NCI-H1694 treated with DMSO at 0.1 percent for 48 hours (cell line): Measurements from ENCODE around the gene ADAM8.

Experiments used
- DNase-seq: peaks from one replicate; lab custom pipeline; 2025; lab: John Stamatoyannopoulos, UW

Gene ADAM8

DNA sequence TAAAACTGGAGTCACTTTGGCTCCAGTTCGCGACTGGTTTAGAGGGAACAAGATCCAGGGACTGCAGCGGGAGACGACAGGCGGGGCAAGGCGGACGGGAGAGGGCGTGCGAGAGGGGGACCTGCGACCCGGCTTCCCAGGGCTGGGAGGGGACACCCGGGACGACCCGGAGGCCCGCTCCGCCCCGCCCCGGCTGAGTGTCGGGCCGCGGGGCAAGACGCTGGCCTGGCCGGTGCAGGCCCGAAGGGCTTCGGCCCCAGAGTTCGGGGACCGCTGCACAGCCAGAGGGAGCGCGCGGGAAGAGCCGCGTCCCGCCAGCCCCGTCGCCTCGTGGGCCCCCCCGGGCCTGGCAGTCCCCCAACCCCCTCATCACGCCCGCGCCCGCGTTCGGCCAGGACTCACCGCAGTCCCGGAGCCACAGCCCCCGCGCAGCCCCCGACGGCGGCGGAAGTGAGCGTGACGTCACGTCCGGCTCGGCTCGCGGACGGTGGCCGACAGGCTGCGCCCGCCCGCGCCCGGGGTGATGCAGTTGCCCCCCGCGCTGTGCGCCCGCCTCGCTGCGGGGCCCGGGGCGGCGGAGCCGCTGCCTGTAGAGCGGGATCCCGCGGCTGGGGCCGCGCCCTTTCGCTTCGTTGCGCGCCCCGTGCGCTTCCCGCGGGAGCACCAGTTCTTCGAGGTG, 31.9 kb upstream of the ADAM8 start, which contains the start of the genes TUBGCP2 and ZNF511:
Gene TUBGCP2, minus strand, starts transcription at position 452 of the 679 bp plus-strand sequence. CDS start 5,931 bp downstream, outside the sequence.
Gene ZNF511, plus strand, starts transcription at position 494 of the 679 bp plus-strand sequence. Its CDS starts 30 bp downstream, at position 524.
- DNase-seq: no peak

DNA sequence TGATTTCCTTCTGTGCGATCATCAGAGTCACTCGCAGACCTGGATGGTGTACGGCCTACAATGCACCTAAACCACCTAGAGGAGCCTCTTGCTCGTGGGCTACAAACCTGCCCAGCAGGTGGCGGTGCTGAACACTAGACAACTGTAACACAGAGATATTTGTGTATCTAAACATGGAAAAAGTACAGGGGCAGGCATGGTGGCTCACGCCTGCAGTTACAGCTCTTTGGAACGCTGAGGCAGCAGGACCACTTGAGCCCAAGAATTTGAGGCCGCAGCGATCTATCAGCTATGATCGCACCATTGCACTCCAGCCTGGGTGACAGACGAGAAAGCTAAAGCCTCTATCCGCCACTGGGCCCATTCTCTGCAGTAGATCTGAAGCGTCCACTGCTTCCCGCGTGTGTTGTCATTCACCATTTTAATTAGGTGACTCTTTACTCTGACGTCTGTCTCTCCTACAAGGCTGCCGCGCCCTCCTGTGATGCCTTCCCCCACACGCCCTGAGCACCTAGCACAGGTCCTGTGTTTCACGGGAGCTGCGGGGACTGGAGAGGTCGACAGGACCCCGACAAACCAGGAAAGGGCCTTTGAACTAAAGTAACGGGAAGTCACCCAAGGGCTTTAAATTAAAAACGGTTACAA, 31.2 kb upstream of the ADAM8 start:
- no peak for DNase-seq

GRCh38 chr10:133306941-133307379, 30.3 kb upstream of the ADAM8 start:
- DNase-seq: no peak

DNA sequence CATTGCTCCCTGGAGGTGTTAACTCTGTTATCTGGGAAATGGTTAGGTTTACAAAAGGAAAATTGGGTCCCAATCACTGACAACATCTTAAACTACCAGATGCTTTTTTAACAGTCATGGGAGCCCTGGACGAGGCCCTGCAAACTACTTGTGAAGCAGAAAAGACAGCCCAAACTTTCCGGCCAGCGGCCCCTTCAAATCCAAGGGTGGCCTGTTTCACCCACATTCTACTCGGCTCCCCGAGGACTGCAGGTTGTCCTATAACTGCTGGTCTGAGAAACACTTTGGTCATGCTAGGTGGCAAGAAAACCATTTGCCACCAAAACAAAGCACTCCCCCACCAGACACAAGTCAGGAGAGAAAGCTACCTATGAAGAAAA, 29.4 kb upstream of the ADAM8 start:
- DNase-seq: no peak

- no peak for DNase-seq
Observed at GRCh38 chr10:133303206-133303605, 26.5 kb upstream of the ADAM8 start.

DNA sequence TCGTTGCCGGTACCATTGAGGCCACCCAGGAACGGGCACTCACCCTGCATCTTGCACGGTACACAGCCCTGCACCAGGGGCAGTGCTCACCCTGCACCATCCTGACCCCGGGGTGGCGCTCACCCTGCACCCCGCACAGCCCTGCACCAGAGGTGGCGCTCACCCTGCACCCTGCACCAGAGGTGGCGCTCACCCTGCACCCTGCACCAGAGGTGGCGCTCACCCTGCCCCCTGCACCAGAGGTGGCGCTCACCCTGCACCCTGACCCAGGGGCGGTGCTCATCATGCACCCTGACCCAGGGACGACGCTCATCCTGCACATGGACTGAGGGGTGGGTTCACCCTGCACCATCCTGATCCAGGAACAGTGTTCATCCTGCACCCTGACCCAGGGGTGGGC, 25.6 kb upstream of the ADAM8 start:
- no peak for DNase-seq

DNA sequence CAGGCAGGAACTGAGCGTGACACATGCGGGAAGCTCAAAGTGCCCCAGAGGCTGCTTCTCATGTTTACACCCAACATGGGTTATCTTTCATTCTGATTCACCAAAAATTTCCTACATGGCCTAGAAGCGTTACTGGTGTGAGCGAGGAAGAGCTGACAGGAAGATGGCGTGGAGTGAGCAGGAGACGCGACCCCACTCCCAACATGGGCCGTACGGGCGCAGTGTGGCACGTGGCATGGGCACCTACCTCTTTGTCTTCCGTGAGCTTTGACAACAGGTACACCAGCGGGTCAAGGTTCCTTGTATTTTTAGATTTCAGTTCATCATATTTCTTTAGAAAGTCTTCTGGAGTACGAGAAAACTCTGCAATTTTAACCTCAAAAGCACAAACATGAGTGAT, 23.1 kb upstream of the ADAM8 start:
- DNase-seq: no peak

DNA sequence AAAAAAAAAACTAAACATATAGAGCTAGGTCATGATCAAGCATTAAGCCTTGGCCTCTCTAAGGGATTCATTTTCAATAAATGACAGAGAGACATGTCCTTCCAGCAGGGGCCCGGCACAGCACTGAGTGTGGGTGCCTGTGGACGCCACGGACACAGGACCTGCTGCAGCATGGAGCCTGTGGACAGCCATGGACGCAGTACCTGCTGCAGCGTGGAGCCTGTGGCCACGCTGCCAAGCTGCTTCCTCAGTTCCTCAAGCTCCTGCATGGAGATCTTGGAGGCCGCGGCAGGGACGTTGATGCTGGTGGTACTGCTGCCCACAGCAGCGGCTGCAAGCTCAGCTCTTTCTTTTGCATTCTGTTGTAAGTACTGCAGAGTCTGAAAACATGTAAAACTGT, 22.6 kb upstream of the ADAM8 start:
- DNase-seq: no peak

DNA sequence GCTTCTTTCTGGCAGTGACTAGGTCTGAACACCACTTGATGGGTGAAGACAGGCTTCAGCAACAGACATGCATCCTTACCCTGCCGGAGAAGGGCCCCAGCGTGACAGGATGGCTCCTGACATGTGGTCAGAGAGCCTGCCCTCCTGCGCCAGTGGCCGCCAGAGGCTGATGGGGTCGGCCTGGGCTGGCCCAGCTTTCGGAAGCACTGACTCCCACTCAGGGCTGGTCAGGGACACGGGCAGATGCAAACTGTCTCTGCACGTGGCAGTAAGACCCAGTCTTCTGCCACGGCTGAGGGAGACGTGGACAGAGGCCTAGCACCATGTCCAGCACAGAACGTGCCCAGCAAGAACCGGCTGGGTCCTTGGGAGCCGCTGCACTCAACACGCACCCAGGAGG, 21.8 kb upstream of the ADAM8 start:
- no peak for DNase-seq

GRCh38 chr10:133297504-133297903, 20.8 kb upstream of the ADAM8 start:
- DNase-seq: no peak

GRCh38 chr10:133295426-133296320, 19.0 kb upstream of the ADAM8 start:
- no peak for DNase-seq

DNA sequence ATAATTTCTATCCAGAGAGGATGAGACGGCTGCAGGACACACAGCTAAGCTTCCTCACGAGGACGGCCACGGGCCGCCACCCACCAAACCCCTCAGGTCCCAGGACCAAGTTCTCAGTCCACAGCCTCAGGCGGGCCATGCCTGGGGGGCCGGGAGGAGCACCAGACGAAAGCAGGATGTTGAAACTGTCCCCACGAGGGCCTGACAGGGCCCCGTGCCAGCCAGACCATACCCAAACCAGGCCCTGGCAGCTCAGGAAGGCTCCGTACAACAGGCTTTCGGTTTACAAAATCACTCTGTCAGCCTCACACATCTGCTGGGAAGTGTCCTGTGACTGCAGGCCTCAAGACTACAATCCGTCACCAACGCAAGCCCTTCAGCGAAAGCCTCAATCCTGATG, 17.5 kb upstream of the ADAM8 start:
- DNase-seq: no peak

GRCh38 chr10:133293810-133294119, 17.1 kb upstream of the ADAM8 start:
- no peak for DNase-seq

DNA sequence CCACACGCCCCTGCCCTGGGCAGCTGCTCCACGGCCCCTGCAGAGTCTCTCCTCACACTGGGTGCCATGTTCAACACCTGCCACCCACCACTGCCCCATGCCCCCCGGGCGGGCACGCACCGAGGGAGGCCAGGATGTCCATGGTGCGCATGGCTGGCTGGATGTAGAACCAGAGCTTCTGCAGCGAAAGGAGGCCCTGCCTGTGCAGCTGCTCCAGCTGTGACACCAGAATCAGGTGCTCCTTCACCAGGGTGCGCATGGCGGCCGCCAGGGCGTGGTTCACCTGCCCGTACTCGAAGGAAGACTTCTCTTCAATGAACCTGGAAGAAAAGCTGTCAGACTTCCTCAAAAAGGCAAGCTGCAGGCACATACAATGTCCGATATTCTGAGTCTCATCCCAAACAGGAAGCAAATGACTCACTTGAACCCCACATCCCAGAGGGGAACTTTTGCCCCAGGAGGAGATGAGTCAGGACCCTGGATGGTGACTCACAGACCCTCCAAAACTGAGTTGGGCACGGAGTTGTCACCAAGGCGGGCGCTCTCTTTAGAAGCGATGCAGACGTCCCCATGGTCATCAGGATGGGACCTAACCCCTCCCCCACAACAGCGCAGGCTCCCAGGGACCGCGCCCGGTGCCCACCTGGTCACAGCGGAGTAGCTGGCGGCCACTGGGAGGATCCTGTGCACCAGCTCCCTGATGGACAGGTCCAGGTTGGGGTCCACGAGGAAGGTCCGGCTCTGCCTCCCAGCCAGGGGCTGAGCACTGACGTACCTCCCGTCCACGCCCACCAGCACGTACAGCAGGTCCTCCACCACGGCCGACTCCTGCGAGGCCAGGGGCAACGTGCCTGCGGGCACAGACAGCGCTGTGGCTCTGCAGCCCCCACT, 16.5 kb upstream of the ADAM8 start:
- no peak for DNase-seq

GRCh38 chr10:133289761-133290160, 13.1 kb upstream of the ADAM8 start:
- no peak for DNase-seq

DNA sequence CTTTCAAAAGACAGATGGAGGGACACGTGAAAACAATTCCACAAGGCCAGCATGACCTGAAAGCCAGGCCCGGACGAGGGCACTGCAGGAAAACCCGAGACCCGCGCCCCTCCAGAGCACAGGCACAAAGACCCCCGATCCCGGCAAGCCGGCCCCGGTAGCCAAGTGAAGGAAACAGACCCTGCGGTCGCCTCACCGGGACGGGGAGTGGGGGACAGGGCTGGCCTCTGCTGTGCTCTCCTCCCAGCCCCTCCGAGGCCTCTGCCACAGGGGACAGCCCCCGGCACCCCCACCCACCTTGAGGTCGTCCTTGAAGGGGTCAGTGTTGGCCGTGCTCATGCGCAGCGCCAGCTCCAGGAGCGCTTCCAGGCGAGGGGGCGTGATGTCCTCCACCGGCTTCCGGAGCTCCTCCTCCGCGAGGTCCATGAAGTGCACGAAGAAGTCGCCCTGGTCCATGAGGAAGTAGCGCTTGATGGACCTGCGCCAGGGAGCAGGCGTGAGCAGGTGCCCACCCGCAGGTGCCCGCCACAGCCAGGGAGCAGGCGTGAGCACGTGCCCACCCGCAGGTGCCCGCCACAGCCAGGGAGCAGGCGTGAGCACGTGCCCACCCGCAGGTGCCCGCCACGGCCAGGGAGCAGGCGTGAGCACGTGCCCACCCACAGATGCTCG, 11.3 kb upstream of the ADAM8 start:
- DNase-seq: no peak

- DNase-seq: no peak
Observed at GRCh38 chr10:133286366-133286765, 9.7 kb upstream of the ADAM8 start.

GRCh38 chr10:133285217-133285616, 8.5 kb upstream of the ADAM8 start:
- no peak for DNase-seq

DNA sequence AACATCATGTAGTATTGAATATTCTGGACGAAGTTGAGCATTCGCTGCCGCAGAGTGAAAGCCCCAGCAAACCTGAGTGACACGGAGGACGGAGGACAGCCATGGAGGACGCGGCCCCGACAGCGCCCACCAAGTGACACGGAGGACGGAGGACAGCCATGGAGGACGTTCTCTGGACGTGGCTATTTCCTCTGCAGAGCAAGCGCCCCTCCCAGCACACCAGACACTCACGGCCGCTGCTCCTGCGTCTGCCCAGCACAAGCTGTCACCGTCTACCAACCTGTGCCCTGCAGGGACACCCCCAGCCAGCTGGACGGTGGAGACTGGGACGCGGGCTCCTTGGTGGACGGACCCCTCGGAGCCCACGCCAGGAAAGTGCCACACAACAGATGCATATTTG, 7.3 kb upstream of the ADAM8 start:
- DNase-seq: no peak

DNA sequence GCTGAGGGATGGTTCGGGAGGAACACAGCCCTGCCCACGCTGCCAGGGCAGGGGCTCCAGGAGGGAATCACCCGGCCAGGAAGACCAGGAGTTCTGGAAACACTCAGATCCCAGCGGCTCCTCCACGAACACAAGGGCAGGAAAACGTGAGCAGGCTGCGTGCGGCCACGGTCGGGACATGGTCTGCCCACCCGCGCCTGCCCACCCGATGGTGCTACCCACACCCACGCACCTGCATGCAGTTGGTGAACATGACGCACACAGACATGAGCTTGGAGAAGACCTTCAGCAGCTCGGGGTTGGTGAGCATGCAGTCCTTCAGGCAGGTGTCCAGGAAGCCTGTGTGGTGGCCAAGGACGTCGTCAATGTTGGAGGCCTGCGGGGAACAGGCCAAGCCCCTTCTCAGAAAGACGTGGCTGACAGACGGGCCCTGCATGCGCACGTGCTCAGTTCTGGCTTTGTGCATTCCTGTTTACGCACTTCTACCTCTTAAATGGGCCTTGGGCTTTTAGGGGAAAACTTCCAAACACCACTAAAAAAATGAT, 6.2 kb upstream of the ADAM8 start:
- no peak for DNase-seq
